Measurements from ENCODE around the gene TRIM45. TPM values are rescaled to one million over a fixed set of nuclear protein-coding genes. Genes with fewer than 3 reads are reported as not detected.

The TRIM45 gene
- polyA plus RNA-seq, 1 of the 3 experiments (the other 2 are of a cell fraction), result 7.4 TPM

GRCh38 chr1:117077267-117077666 is 44.3 kb downstream of the TRIM45 start:
- H3K9me3 ChIP-seq, result no peaks in the 10 kb centered on the region
- no peaks in the 10 kb centered on the region for H3K27me3 ChIP-seq (ENCODE audit: insufficient read depth)
- 40% methylated on average over 3 of the region's 3 CpGs for WGBS (ENCODE audit: low lambda C conversion rate)
- no peaks in the 10 kb centered on the region for H3K79me2 ChIP-seq (ENCODE audit: insufficient read depth)
- no peak overlapping the region for H2AFZ ChIP-seq (ENCODE audit: low read depth)
- H3K9me2 ChIP-seq, result no peaks in the 10 kb centered on the region
- peak overlapping the region in 1 of 2 experiments; percentile 66; a peak in 2 of 4 replicates for H3K27ac ChIP-seq (ENCODE audit: low read depth in 2 of 2, low read length in 1 of 2)
- CTCF ChIA-PET, result interaction anchor here (0.7 to 1.4 kb wide), 2 partner anchors 18 to 52 kb away, joined by 3 read pairs; partner anchors contain the start of gene TTF2
- no peak overlapping the region for H3K4me3 ChIP-seq (ENCODE audit: low read depth in 2 of 2, low read length in 1 of 2)
- no peak overlapping the region for H3K4me2 ChIP-seq
- peaks cover 11% of the 10 kb centered on the region for H3F3A ChIP-seq (replicated peaks; ENCODE audit: insufficient read depth)
- TF ChIP-seq EP300 (IDR thresholded peaks at IDR 0.05; ENCODE audit: borderline replicate concordance in 1 of 2, low read depth in 1 of 2, low read length in 1 of 2) (peak in 1 of 2 experiments; percentile 36; a peak in 1 of 4 replicates), RAD21 (IDR thresholded peaks at IDR 0.05; ENCODE audit: low read length) (no peak), RCOR1 (IDR thresholded peaks at IDR 0.05; ENCODE audit: low read length) (no peak), GABPA (IDR thresholded peaks at IDR 0.05; ENCODE audit: low read depth) (no peak), YY1 (IDR thresholded peaks at IDR 0.05; ENCODE audit: low read depth) (no peak), SMC3 (IDR thresholded peaks at IDR 0.05; ENCODE audit: low read depth, low read length) (no peak), EZH2phosphoT487 (IDR thresholded peaks at IDR 0.05; ENCODE audit: borderline replicate concordance, low read depth) (no peak), TCF12 (IDR thresholded peaks at IDR 0.05) (peak; percentile 41; the same call in 1 of the 2 replicates), MAX (IDR thresholded peaks at IDR 0.05; ENCODE audit: low read depth) (peak; percentile 41; the same call in 1 of the 2 replicates), FOXJ3 (CRISPR knock-in tag; IDR thresholded peaks at IDR 0.05) (no peak), TAF1 (IDR thresholded peaks at IDR 0.05; ENCODE audit: borderline replicate concordance, low read depth, low read length) (no peak), FOSL2 (IDR thresholded peaks at IDR 0.05; ENCODE audit: borderline replicate concordance, low read depth) (peak; percentile 85), MXI1 (IDR thresholded peaks at IDR 0.05; ENCODE audit: low read depth, low read length) (no peak), REST (IDR thresholded peaks at IDR 0.05; ENCODE audit: low read depth, low read length) (no peak), JUND (IDR thresholded peaks at IDR 0.05) (peak; percentile 75), SIN3A (IDR thresholded peaks at IDR 0.05; ENCODE audit: borderline replicate concordance, low read depth, low read length) (no peak)
- TF ChIP-seq, protein P1, sequence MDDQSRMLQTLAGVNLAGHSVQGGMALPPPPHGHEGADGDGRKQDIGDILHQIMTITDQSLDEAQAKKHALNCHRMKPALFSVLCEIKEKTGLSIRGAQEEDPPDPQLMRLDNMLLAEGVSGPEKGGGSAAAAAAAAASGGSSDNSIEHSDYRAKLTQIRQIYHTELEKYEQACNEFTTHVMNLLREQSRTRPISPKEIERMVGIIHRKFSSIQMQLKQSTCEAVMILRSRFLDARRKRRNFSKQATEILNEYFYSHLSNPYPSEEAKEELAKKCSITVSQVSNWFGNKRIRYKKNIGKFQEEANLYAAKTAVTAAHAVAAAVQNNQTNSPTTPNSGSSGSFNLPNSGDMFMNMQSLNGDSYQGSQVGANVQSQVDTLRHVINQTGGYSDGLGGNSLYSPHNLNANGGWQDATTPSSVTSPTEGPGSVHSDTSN (IDR thresholded peaks at IDR 0.05), result peak; percentile 33
- TF ChIP-seq, protein P2, sequence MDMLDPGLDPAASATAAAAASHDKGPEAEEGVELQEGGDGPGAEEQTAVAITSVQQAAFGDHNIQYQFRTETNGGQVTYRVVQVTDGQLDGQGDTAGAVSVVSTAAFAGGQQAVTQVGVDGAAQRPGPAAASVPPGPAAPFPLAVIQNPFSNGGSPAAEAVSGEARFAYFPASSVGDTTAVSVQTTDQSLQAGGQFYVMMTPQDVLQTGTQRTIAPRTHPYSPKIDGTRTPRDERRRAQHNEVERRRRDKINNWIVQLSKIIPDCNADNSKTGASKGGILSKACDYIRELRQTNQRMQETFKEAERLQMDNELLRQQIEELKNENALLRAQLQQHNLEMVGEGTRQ (IDR thresholded peaks at IDR 0.05; ENCODE audit: borderline replicate concordance, low read depth, low read length), result no peak
- TF ChIP-seq, protein P3, sequence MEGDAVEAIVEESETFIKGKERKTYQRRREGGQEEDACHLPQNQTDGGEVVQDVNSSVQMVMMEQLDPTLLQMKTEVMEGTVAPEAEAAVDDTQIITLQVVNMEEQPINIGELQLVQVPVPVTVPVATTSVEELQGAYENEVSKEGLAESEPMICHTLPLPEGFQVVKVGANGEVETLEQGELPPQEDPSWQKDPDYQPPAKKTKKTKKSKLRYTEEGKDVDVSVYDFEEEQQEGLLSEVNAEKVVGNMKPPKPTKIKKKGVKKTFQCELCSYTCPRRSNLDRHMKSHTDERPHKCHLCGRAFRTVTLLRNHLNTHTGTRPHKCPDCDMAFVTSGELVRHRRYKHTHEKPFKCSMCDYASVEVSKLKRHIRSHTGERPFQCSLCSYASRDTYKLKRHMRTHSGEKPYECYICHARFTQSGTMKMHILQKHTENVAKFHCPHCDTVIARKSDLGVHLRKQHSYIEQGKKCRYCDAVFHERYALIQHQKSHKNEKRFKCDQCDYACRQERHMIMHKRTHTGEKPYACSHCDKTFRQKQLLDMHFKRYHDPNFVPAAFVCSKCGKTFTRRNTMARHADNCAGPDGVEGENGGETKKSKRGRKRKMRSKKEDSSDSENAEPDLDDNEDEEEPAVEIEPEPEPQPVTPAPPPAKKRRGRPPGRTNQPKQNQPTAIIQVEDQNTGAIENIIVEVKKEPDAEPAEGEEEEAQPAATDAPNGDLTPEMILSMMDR (IDR thresholded peaks at IDR 0.05), result no peak
- TF ChIP-seq, protein P4, sequence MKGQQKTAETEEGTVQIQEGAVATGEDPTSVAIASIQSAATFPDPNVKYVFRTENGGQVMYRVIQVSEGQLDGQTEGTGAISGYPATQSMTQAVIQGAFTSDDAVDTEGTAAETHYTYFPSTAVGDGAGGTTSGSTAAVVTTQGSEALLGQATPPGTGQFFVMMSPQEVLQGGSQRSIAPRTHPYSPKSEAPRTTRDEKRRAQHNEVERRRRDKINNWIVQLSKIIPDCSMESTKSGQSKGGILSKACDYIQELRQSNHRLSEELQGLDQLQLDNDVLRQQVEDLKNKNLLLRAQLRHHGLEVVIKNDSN (IDR thresholded peaks at IDR 0.05; ENCODE audit: borderline replicate concordance, low read depth), result no peak
- TF ChIP-seq, protein P5, sequence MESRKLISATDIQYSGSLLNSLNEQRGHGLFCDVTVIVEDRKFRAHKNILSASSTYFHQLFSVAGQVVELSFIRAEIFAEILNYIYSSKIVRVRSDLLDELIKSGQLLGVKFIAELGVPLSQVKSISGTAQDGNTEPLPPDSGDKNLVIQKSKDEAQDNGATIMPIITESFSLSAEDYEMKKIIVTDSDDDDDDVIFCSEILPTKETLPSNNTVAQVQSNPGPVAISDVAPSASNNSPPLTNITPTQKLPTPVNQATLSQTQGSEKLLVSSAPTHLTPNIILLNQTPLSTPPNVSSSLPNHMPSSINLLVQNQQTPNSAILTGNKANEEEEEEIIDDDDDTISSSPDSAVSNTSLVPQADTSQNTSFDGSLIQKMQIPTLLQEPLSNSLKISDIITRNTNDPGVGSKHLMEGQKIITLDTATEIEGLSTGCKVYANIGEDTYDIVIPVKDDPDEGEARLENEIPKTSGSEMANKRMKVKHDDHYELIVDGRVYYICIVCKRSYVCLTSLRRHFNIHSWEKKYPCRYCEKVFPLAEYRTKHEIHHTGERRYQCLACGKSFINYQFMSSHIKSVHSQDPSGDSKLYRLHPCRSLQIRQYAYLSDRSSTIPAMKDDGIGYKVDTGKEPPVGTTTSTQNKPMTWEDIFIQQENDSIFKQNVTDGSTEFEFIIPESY (IDR thresholded peaks at IDR 0.05; ENCODE audit: borderline replicate concordance, low read depth), result no peak
- DNase-seq, result no peak
- H4K20me1 ChIP-seq (ENCODE audit: insufficient read depth), result no peaks in the 10 kb centered on the region
- 0 out of 4 replicates have a peak, but pooled peaks cover 0 to 6% of the 10 kb centered on the region in 2 experiments for H3K4me1 ChIP-seq (ENCODE audit: control insufficient read depth in 1 of 2, insufficient read depth in 2 of 2, low read depth in 1 of 2, low read length in 1 of 2)
- no peak overlapping the region for H3K9ac ChIP-seq
- peaks cover 48 to 78% of the 10 kb centered on the region in 2 experiments for H3K36me3 ChIP-seq (replicated peaks in 1 of 2; ENCODE audit: control insufficient read depth in 1 of 2, insufficient read depth in 2 of 2, low read length in 1 of 2)
- POLR2A ChIA-PET, result no interaction called here

All from SK-N-SH (cell line).